HCT116 (cell line): Measurements from ENCODE around the gene APBB2. TPM values are rescaled to one million over a fixed set of nuclear protein-coding genes. Genes with fewer than 3 reads are reported as not detected.

Experiments used
- ATAC-seq: fragments of 200-7000 bp; cut with Tn5 transposase; 2 replicates; pipeline ENCODE4 v1.9.1; 2020; ENCODE audit warnings: mild to moderate bottlenecking, moderate library complexity
- BruUV-seq: library from RNA; stranded (reverse); fragments of 400-500 nt; replicated peaks from 2 replicates; lab custom pipeline; 2021; lab: Mats Ljungman, UMichigan
- CTCF ChIA-PET: fragments of 300-600 bp; sonication (Branson Sonifier 250); formaldehyde crosslinking; loops from one replicate; lab custom pipeline; 2021; ENCODE audit warnings: antibody characterized with exemption; lab: Charles Lee
- POLR2A ChIA-PET: fragments of 300-600, 350-600 bp; sonication (Branson Sonifier 250); formaldehyde crosslinking; loops from one replicate; lab custom pipeline; 2021; ENCODE audit warnings: antibody characterized with exemption; lab: Charles Lee
- RAD21 ChIA-PET, 2 experiments: fragments of 300-600 bp; sonication (Branson Sonifier 250); formaldehyde crosslinking; loops; one replicate each; lab custom pipeline; 2023; ENCODE audit warnings: low total read pairs in 2 of 2; ENCODE audit not compliant: uncharacterized antibody in 2 of 2, unreplicated experiment in 2 of 2, low non-redundant PET in 1 of 2; lab: Charles Lee
- DNase-seq: peaks from one replicate; pipeline ENCODE4 v3.0.0-alpha.2; 2010; ENCODE audit warnings: low read depth, low spot score
- H2AFZ ChIP-seq: fragments of 200-600 bp; shearing (Covaris generic), sonication (generic); 2 replicates; pipeline ENCODE4 v1.6.1; 2017; ENCODE audit warnings: low read depth, mixed run types, mixed read lengths, antibody characterized with exemption, low read length; ENCODE audit not compliant: poor library complexity, severe bottlenecking
- H3K27ac ChIP-seq: 2 replicates; pipeline ENCODE4 v1.5.1; 2012; ENCODE audit warnings: low read depth, low read length
- H3K27me3 ChIP-seq: fragments of 200-600 bp; sonication (generic); 2 replicates; pipeline ENCODE4 v1.6.1; 2016; ENCODE audit warnings: mixed run types, low read length, mixed read lengths; ENCODE audit not compliant: insufficient read depth
- H3K36me3 ChIP-seq, 2 experiments: fragments of 200-500 bp in 1 of 2; fragments of 200-600 bp in 1 of 2; sonication (Bioruptor generic) in 1 of 2; sonication (generic) in 1 of 2; 2 replicates each; pipeline versions ENCODE4 v1.5.1 to v1.6.1; 2014 to 2016; ENCODE audit warnings: low read length in 2 of 2, inconsistent platforms in 1 of 2, mixed read lengths in 1 of 2, mixed run types in 1 of 2; ENCODE audit not compliant: insufficient read depth in 2 of 2, control insufficient read depth in 1 of 2
- H3K4me1 ChIP-seq, 2 experiments: fragments of 200-600 bp in 1 of 2; sonication (generic) in 1 of 2; 2 replicates each; pipeline versions ENCODE4 v1.5.1 to v1.6.1; 2012 to 2017; ENCODE audit warnings: low read length in 2 of 2, inconsistent platforms in 1 of 2, mild to moderate bottlenecking in 1 of 2, mixed read lengths in 1 of 2, mixed run types in 1 of 2, moderate library complexity in 1 of 2; ENCODE audit not compliant: insufficient read depth in 2 of 2, control insufficient read depth in 1 of 2
- H3K4me2 ChIP-seq: fragments of 200-600 bp; sonication (generic); 2 replicates; pipeline ENCODE4 v1.6.1; 2017; ENCODE audit warnings: mixed run types, low read length, mixed read lengths
- H3K4me3 ChIP-seq, 2 experiments: fragments of 200-600 bp in 1 of 2; sonication (generic) in 1 of 2; replicated peaks in 1 of 2; 2 replicates each; pipeline ENCODE4 v1.5.1; 2011 to 2016; ENCODE audit warnings: low read length in 2 of 2, control low read depth in 1 of 2, low read depth in 1 of 2, mild to moderate bottlenecking in 1 of 2, mixed read lengths in 1 of 2, mixed run types in 1 of 2
- H3K79me2 ChIP-seq: fragments of 200-600 bp; sonication (generic); 2 replicates; pipeline ENCODE4 v1.6.1; 2017; ENCODE audit warnings: mild to moderate bottlenecking, mixed run types, low read length, moderate library complexity, mixed read lengths; ENCODE audit not compliant: insufficient read depth
- H3K9ac ChIP-seq: fragments of 200-600 bp; sonication (generic); 2 replicates; pipeline ENCODE4 v1.6.1; 2016; ENCODE audit warnings: low read length, mixed read lengths
- H3K9me2 ChIP-seq: fragments of 200-600 bp; sonication (generic), shearing (Covaris generic); 2 replicates; pipeline ENCODE4 v1.6.1; 2017; ENCODE audit warnings: mixed run types, mild to moderate bottlenecking, moderate library complexity; ENCODE audit not compliant: insufficient read depth
- H3K9me3 ChIP-seq, 2 experiments: fragments of 200-500 bp in 1 of 2; fragments of 200-600 bp in 1 of 2; sonication (Bioruptor generic) in 1 of 2; sonication (generic) in 1 of 2; 2 replicates each; pipeline ENCODE4 v1.6.1; 2014 to 2017; ENCODE audit warnings: low read length in 2 of 2, mixed read lengths in 2 of 2, inconsistent platforms in 1 of 2, low read depth in 1 of 2, mild to moderate bottlenecking in 1 of 2, mixed run types in 1 of 2, moderate library complexity in 1 of 2; ENCODE audit not compliant: control insufficient read depth in 1 of 2, insufficient read depth in 1 of 2
- H4K20me1 ChIP-seq: fragments of 200-600 bp; sonication (generic), shearing (Covaris generic); 2 replicates; pipeline ENCODE4 v1.6.1; 2017; ENCODE audit warnings: mixed run types, mild to moderate bottlenecking, moderate library complexity; ENCODE audit not compliant: insufficient read depth
- ATF3 ChIP-seq: IDR thresholded peaks from 2 replicates; pipeline ENCODE4 v1.6.1; 2012
- CEBPB ChIP-seq: IDR thresholded peaks from 2 replicates; pipeline ENCODE4 v1.6.1; 2012; ENCODE audit warnings: low read depth
- EGR1 ChIP-seq: IDR thresholded peaks from 2 replicates; pipeline ENCODE4 v1.6.1; 2012; ENCODE audit warnings: low read depth
- EZH2 ChIP-seq: fragments of 200-600 bp; sonication (generic); IDR thresholded peaks from 2 replicates; pipeline ENCODE4 v1.6.1; 2017; ENCODE audit warnings: antibody characterized with exemption, mixed run types
- EZH2phosphoT487 ChIP-seq: fragments of 200-600 bp; IDR thresholded peaks from 2 replicates; pipeline ENCODE4 v1.6.1; 2018; ENCODE audit warnings: antibody characterized with exemption, borderline replicate concordance
- FOSL1 ChIP-seq: IDR thresholded peaks from 2 replicates; pipeline ENCODE4 v1.6.1; 2012; ENCODE audit warnings: low read depth
- JUND ChIP-seq: IDR thresholded peaks from 2 replicates; pipeline ENCODE4 v1.6.1; 2012
- POLR2AphosphoS5 ChIP-seq: IDR thresholded peaks from 2 replicates; pipeline ENCODE4 v1.6.1; 2011; ENCODE audit warnings: mild to moderate bottlenecking, low read depth, low read length, moderate library complexity
- RAD21 ChIP-seq: IDR thresholded peaks from 2 replicates; pipeline ENCODE4 v1.6.1; 2012; ENCODE audit warnings: low read depth, mild to moderate bottlenecking
- SP1 ChIP-seq: IDR thresholded peaks from 2 replicates; pipeline ENCODE4 v1.6.1; 2012; ENCODE audit warnings: low read depth
- TCF7L2 ChIP-seq: IDR thresholded peaks from 2 replicates; pipeline ENCODE4 v1.7.0; 2011; ENCODE audit warnings: borderline replicate concordance, inconsistent platforms; ENCODE audit not compliant: insufficient read depth, insufficient read length; ENCODE audit errors: extremely low read depth
- YY1 ChIP-seq: IDR thresholded peaks from 2 replicates; pipeline ENCODE4 v1.6.1; 2011; ENCODE audit warnings: low read length, low read depth, moderate library complexity, mild to moderate bottlenecking; ENCODE audit not compliant: insufficient replicate concordance; ENCODE audit errors: extremely low read depth
- ZFX ChIP-seq: fragments of 450-650 bp; IDR thresholded peaks from 2 replicates; pipeline ENCODE4 v1.6.1; 2017
- ZNF274 ChIP-seq: fragments of 200-500 bp; sonication (Bioruptor generic); IDR thresholded peaks from 2 replicates; pipeline ENCODE4 v1.6.1; 2014; ENCODE audit warnings: mild to moderate bottlenecking, low read depth, low read length, inconsistent platforms
- intact Hi-C: fragments of 100-400 bp; cut with micrococcal nuclease; formaldehyde crosslinking; loops from 2 replicates; pipeline ENCODE4 v1.10.0; 2022
- total RNA-seq: library from RNA; stranded (reverse); gene quantifications from one replicate; pipeline ENCODE4 v1.2.1, GENCODE V29; 2021; ENCODE audit not compliant: unreplicated experiment
- TF ChIP-seq, protein P1 (sequence below): IDR thresholded peaks from 2 replicates; pipeline ENCODE4 v1.6.1; 2012; ENCODE audit warnings: low read depth

Gene APBB2
- total RNA-seq, 1 experiment from 2014 or later = 72.5 TPM

DNA sequence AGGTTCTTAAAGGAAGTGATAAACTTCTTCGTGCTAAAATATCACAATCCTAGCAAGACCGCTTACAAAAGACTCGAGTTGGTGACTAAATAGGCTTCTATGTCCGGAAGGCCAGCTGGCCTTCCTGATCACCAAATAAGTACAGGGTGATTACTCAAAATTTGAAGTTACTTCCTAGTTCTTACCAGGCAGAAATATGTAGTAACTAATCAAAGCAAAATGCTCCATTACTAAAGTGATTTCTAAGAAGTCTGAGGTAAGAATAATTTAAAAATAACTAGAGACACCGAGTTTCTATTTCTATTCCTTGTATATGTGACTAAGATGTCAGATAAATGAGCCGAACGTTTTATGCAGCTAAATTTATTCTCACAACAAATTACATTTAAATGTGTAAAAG is 402.4 kb downstream of the APBB2 start:
- intact Hi-C loops = no loop called here
- no peak overlapping the region for H2AFZ ChIP-seq
- 0 out of 4 replicates have a peak, but pooled peaks cover 0 to 16% of the 10 kb centered on the region in 2 experiments for H3K36me3 ChIP-seq
- RAD21 ChIA-PET = no interaction called here
- CTCF ChIA-PET = no interaction called here
- H3K27me3 ChIP-seq = no peaks in the 10 kb centered on the region
- POLR2A ChIA-PET = no interaction called here
- no peak overlapping the region for H3K27ac ChIP-seq
- H3K9me3 ChIP-seq = no peaks in the 10 kb centered on the region
- H3K4me1 ChIP-seq = no peaks in the 10 kb centered on the region
- no peaks in the 10 kb centered on the region for H3K9me2 ChIP-seq
- no peak overlapping the region for H3K9ac ChIP-seq
- DNase-seq = no peak
- no peaks in the 10 kb centered on the region for H4K20me1 ChIP-seq
- ATAC-seq = no peak
- H3K79me2 ChIP-seq = no peaks in the 10 kb centered on the region
- no peak overlapping the region for H3K4me2 ChIP-seq
- BruUV-seq = no TSS peak
- no peak overlapping the region for H3K4me3 ChIP-seq
- no peak for TF ChIP-seq ZNF274
- TF ChIP-seq POLR2AphosphoS5 = no peak
- no peak for TF ChIP-seq EZH2phosphoT487
- TF ChIP-seq JUND = no peak
- no peak for TF ChIP-seq RAD21
- TF ChIP-seq EGR1 = no peak
- TF ChIP-seq CEBPB = no peak
- TF ChIP-seq FOSL1 = no peak
- TF ChIP-seq, protein P1, sequence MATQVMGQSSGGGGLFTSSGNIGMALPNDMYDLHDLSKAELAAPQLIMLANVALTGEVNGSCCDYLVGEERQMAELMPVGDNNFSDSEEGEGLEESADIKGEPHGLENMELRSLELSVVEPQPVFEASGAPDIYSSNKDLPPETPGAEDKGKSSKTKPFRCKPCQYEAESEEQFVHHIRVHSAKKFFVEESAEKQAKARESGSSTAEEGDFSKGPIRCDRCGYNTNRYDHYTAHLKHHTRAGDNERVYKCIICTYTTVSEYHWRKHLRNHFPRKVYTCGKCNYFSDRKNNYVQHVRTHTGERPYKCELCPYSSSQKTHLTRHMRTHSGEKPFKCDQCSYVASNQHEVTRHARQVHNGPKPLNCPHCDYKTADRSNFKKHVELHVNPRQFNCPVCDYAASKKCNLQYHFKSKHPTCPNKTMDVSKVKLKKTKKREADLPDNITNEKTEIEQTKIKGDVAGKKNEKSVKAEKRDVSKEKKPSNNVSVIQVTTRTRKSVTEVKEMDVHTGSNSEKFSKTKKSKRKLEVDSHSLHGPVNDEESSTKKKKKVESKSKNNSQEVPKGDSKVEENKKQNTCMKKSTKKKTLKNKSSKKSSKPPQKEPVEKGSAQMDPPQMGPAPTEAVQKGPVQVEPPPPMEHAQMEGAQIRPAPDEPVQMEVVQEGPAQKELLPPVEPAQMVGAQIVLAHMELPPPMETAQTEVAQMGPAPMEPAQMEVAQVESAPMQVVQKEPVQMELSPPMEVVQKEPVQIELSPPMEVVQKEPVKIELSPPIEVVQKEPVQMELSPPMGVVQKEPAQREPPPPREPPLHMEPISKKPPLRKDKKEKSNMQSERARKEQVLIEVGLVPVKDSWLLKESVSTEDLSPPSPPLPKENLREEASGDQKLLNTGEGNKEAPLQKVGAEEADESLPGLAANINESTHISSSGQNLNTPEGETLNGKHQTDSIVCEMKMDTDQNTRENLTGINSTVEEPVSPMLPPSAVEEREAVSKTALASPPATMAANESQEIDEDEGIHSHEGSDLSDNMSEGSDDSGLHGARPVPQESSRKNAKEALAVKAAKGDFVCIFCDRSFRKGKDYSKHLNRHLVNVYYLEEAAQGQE = no peak
- no peak for TF ChIP-seq EZH2
- TF ChIP-seq ZFX = no peak
- TF ChIP-seq YY1 = no peak
- no peak for TF ChIP-seq TCF7L2
- no peak for TF ChIP-seq SP1
- TF ChIP-seq ATF3 = no peak
